NCI-H345 (cell line): Measurements from ENCODE around the gene UGGT1.
"Not testable (repeated sequence)": the region's sequence is repeated elsewhere in the genome, so short reads cannot be mapped to it uniquely, and the experiment has no call there.

ENCODE experiments used
- DNase-seq: peaks from one replicate; lab custom pipeline; 2025; lab: John Stamatoyannopoulos, UW

The UGGT1 gene

GRCh38 chr2:128174067-128174466 is 83.1 kb downstream of the UGGT1 start:
- DNase-seq: not testable (repeated sequence)

- no peak for DNase-seq
These were observed 86.3 kb downstream of the UGGT1 start for GRCh38 chr2:128177315-128177714.

GRCh38 chr2:128178149-128178649 is 87.2 kb downstream of the UGGT1 start:
- DNase-seq: no peak

GRCh38 chr2:128178650-128179460 is 87.9 kb downstream of the UGGT1 start:
- peak; percentile 20 for DNase-seq

GRCh38 chr2:128179461-128179755 is 88.4 kb downstream of the UGGT1 start:
- DNase-seq: no peak

- no peak for DNase-seq
These were observed 89.0 kb downstream of the UGGT1 start for GRCh38 chr2:128180031-128180430.

GRCh38 chr2:128185576-128185975 is 94.6 kb downstream of the UGGT1 start:
- DNase-seq: no peak

- no peak for DNase-seq
These were observed 96.1 kb downstream of the UGGT1 start for GRCh38 chr2:128187032-128187654.

- no peak for DNase-seq
These were observed 104.5 kb downstream of the UGGT1 start for GRCh38 chr2:128195435-128195984.

- DNase-seq: no peak
These were observed 105.0 kb downstream of the UGGT1 start for GRCh38 chr2:128196026-128196425.

- DNase-seq: peak; percentile 60
These were observed 105.5 kb downstream of the UGGT1 start for GRCh38 chr2:128196471-128196931.

- no peak for DNase-seq
These were observed 106.1 kb downstream of the UGGT1 start for GRCh38 chr2:128197059-128197458.

- no peak for DNase-seq
These were observed 107.7 kb downstream of the UGGT1 start for GRCh38 chr2:128198656-128199055.

GRCh38 chr2:128199141-128199540 is 108.1 kb downstream of the UGGT1 start:
- no peak for DNase-seq

GRCh38 chr2:128202791-128203190 is 111.8 kb downstream of the UGGT1 start:
- no peak for DNase-seq

GRCh38 chr2:128206245-128206644 is 115.2 kb downstream of the UGGT1 start:
- no peak for DNase-seq

GRCh38 chr2:128208023-128208422 is 117.0 kb downstream of the UGGT1 start:
- DNase-seq: no peak

- DNase-seq: not testable (repeated sequence)
These were observed 117.8 kb downstream of the UGGT1 start for GRCh38 chr2:128208631-128209324.

- no peak for DNase-seq
These were observed 123.3 kb downstream of the UGGT1 start for GRCh38 chr2:128214251-128214650.

- DNase-seq: no peak
These were observed 124.0 kb downstream of the UGGT1 start for GRCh38 chr2:128214866-128215460.

GRCh38 chr2:128215897-128216642 is 125.1 kb downstream of the UGGT1 start:
- no peak for DNase-seq
